ENCODE results near the gene TKFC.

TKFC gene

DNA sequence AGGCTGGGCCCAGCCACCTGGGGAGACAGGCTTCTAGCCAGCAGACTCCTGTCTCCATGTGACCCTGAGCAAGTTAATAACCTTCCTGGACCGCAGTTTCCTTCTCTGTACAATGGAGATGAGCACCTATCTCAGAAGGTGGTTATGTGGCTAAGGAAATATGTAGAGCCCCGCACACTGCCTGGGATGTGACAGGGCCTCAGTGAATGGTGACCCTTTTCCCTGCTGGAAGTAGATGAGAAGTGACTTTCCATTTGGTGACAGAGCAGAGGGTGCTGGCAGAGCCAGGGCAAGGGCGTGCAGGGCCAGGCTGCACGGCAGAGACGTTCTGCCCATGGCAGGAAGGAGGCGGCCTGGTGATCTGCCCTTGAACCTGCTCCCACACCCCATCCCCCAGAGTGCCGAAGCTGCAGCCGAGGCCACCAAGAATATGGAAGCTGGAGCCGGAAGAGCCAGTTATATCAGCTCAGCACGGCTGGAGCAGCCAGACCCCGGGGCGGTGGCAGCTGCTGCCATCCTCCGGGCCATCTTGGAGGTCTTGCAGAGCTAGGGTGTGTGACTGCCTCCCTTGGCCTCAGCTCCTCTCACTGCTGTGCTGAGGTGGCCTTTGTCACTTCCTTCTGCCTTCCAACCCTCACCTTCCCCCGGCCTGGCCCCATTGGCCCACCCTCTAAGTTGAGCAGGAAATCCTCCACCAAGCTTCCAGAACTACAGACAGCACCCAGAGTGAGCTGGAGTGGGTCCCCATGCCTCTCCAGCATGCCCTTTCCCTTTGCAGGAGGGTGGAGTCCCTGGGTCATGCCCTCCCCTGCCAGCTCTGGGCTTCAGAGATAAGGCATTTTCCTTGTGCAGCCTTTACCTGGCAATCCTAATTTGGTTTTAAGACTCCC lies 13.2 kb downstream of the TKFC start:
- no peak for DNase-seq

DNA sequence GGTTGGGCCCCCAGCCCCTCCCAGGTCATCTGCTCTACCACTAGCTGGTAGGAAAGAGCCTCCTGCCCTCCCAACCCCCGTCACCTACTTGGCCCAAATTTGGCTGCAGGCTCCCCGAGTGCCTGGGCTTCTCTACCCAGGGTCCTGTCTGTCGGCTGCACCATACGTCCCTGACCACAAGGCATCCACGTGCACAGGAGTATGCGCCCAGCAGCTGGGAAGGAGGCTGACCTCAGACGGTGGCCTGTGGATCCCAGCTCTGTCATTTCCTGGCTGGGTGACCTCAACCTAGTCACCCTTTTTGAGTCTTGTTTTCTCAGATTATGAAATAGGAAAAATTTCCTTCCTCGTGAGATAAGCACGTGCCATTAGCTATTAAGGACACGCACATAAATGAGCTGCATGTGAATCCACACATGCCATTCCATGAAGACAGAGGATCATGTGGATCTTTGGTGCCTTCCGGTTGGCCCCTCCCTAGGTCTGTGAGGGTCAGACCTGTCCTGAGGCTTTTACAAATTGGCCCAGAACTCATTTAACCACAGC lies 15.0 kb downstream of the TKFC start:
- DNase-seq, result no peak

DNA sequence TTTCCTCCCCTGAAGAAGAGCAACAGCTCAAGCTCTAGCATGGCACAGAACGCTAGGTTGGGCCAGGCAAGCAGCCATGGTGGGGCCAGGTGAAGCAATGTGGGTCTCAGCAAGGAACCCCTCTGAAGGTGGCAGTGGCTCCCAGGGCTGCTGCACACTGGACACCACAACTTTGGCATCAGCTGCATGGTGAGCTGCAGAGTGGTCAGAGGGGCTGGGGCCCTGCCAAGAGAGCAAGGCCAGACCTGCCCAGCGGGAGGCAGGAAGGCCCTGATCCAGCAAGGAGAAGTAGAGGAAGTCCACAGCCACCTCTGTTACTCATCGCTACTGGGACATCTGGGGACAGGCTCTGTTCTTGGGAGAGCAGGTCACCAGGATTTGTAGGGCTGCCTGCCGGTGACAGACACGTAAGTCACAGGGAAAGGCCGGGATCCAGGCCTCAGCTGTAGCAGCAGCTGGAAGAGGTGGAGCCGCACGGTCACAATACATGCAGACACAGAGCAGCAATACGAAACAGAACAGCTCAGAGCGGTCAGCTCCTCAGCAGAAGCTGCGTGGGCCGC lies 16.2 kb downstream of the TKFC start:
- DNase-seq, result no peak

- no peak for DNase-seq
Measured at GRCh38 chr11:61349916-61350315, 16.9 kb downstream of the TKFC start.

GRCh38 chr11:61350336-61350735 lies 17.3 kb downstream of the TKFC start:
- no peak for DNase-seq

- no peak for DNase-seq
Measured at GRCh38 chr11:61350803-61351202, 17.8 kb downstream of the TKFC start.

GRCh38 chr11:61352038-61352437 lies 19.0 kb downstream of the TKFC start:
- DNase-seq, result no peak

GRCh38 chr11:61353131-61354067 lies 20.4 kb downstream of the TKFC start:
- DNase-seq, result no peak

DNA sequence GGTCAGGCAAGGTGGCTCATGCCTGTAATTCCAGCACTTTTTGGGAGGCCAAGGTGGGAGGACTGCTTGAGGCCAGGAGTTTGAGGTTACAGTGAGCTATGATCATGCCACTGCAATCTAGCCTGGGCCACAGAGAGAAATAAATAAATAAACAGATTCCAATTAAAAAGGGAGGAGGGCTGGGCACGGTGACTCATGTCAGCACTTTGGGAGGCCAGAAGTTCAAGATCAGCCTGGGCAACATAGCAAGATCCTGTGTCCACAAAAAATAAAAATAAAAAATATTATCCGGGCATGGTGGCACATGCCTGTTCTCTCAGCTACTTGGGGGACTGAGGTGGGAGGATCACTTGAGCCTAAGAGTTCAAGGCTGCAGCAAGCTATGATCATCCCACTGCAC lies 21.2 kb downstream of the TKFC start:
- DNase-seq, result no peak

GRCh38 chr11:61356706-61357105 lies 23.7 kb downstream of the TKFC start:
- no peak for DNase-seq

- DNase-seq, result no peak
Measured at GRCh38 chr11:61357233-61357893, 24.3 kb downstream of the TKFC start.

- DNase-seq, result no peak
Measured at GRCh38 chr11:61357894-61358239, 24.8 kb downstream of the TKFC start.

DNA sequence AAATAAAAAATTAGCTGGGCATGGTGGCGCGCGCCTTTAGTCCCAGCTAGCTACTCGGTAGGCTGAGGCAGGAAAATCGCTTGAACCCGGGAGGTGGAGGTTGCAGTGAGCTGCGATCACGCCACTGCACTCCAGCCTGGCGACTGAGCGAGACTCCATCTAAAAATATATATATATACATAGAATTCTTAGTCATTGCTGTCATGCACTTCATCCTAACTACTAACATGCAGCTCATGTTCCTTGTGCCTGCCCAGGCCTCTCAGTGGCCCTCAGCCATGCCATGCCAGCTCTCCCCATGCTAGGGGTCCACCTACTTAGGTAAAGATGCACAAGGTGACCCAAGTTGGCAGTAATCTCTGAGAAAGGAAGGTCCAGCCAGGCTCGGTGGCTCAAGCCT lies 25.5 kb downstream of the TKFC start:
- no peak for DNase-seq

- no peak for DNase-seq
Measured at GRCh38 chr11:61359516-61359915, 26.5 kb downstream of the TKFC start.

GRCh38 chr11:61361237-61361740 lies 28.3 kb downstream of the TKFC start:
- DNase-seq, result no peak

DNA sequence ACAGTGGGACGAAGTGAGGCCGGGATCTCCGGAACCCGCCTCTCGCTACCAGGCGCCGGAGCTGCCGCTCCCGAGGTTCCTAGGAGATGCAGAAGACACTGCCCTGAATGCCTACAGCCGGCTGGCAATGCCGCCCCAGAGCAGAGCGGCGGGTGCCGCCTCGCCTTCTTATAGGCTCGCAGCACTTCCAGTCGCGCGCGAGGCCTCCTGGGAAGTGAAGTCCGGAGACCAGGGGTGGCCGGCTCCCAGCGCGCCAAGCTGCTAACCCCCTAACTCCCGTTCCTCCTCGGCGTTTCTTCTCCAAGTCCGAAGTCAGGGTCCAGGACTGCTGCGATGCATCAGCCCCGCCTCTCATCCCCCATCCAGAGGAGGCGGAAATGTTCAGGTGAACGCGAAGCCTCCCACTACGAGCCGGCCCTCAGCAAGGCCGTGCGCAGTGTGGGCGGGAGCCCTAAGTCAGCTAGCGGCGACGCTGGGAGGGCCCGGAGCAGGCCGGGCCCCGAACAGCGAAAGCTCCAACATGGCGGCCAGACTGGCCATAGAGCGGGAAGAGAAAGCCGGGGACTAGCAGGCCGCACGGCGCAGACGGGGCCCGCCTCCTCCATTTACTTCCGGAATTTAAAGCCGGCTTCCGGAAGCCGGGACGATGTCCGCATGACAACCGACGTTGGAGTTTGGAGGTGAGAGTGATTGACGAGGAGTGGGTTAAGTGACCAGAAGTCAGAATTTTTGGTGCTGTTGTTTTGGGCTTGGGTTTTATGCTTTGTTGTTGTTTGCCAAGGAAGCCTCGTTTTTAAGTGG lies 28.9 kb downstream of the TKFC start, which contains the start of the genes CYB561A3 and TMEM138:
TSS of gene CYB561A3 (minus strand) at position 142 of the 801 bp plus-strand sequence. CDS start 5,169 bp downstream, outside the sequence.
TSS of gene TMEM138 (plus strand) at position 634 of the 801 bp plus-strand sequence. CDS start 2,017 bp downstream, outside the sequence.
- DNase-seq, result peak; percentile 90

GRCh38 chr11:61362542-61362875 lies 29.5 kb downstream of the TKFC start:
- DNase-seq, result peak; percentile 40

GRCh38 chr11:61364012-61364675 lies 31.1 kb downstream of the TKFC start:
- DNase-seq, result no peak

GRCh38 chr11:61367406-61367805 lies 34.4 kb downstream of the TKFC start:
- no peak for DNase-seq

DNA sequence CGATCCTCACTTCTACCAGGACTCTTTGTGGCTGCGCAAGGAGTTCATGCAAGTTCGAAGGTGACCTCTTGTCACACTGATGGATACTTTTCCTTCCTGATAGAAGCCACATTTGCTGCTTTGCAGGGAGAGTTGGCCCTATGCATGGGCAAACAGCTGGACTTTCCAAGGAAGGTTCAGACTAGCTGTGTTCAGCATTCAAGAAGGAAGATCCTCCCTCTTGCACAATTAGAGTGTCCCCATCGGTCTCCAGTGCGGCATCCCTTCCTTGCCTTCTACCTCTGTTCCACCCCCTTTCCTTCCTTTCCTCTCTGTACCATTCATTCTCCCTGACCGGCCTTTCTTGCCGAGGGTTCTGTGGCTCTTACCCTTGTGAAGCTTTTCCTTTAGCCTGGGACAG lies 35.6 kb downstream of the TKFC start:
- DNase-seq, result no peak
